Activated T-cell treated with anti-CD3 and anti-CD28 coated beads, Interleukin-2, amount 50 U/mL, for 4 hours (primary cell): Measurements from ENCODE around the gene HEATR9. TPM values are rescaled to one million over a fixed set of nuclear protein-coding genes. Genes with fewer than 3 reads are reported as not detected.

Experiments
- ATAC-seq, 2 donors: fragments of 200-7000 bp; cut with Tn5 transposase; one replicate each; pipeline ENCODE4 v1.10.0; 2021
- DNase-seq: peaks from one replicate; pipeline ENCODE4 v3.0.0-alpha.2; 2020
- H3K27me3 Mint-ChIP-seq: one replicate; pipeline ENCODE4 v1.8.0; 2021; ENCODE audit warnings: low read depth, mixed read lengths
- H3K36me3 Mint-ChIP-seq: one replicate; pipeline ENCODE4 v1.8.0; 2022; ENCODE audit warnings: mixed read lengths; ENCODE audit not compliant: insufficient read depth
- H3K4me1 Mint-ChIP-seq: one replicate; pipeline ENCODE4 v1.8.0; 2021; ENCODE audit warnings: low read depth, mixed read lengths
- H3K4me3 Mint-ChIP-seq: one replicate; pipeline ENCODE4 v1.8.0; 2021; ENCODE audit warnings: mild to moderate bottlenecking, moderate library complexity, mixed read lengths
- H3K9me3 Mint-ChIP-seq: one replicate; pipeline ENCODE4 v1.8.0; 2021; ENCODE audit warnings: mixed read lengths
- total RNA-seq, 3 donors: library from RNA; stranded (reverse); gene quantifications; one replicate each; pipeline ENCODE4 v1.2.1, GENCODE V29; 2021

Gene HEATR9
- total RNA-seq, 3 donors from 2014 or later, result 0.21 TPM; not detected in 2

DNA sequence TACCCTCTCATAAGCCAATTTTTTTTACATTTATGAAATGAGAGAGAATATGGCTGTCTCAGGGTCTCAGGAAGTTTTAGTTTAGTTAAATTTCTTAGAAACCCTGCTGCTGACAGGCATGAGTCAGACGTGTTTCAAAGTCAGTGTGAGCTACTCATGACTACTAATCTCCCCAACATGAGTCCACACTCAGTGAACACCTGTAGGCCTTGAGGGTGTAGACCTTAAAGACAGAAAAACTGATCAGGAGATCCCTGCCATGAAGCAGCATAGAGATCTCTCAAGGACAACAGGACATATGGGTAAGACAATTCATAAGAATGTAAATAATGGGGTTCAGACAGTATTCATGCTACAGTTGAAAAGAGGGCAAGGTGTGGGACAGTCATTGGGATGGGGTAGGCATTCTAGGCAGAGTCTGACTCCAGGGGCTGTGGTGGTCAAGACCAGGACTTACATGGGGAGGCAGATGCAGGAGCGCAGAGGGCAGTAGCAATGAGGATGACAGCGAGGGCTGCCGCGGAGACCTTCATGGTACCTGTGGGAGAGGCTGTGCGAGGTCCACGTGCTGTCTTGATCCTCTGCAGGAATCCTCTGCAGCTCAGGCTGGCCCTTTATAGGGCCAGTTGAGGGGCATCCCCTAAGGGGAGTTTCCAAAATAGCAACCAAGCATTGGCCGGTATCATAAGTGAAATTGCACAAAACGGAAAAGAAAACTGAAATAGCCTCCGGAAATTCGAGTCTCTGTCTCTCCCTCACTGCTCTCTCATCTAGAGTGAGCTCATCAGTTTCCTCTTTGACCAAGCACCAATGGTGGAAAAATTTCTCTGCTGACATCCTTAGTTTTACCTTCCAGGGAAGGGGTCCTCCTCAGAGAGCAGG, 11.3 kb upstream of the HEATR9 start, which contains the start of gene CCL5:
CCL5 (minus strand) TSS at position 588 of the 882 bp plus-strand sequence.
- ATAC-seq, result peak; percentile 90 to 92
- H3K36me3 Mint-ChIP-seq, result peaks cover 5% of the 10 kb centered on the region
- no peaks in the 10 kb centered on the region for H3K9me3 Mint-ChIP-seq
- DNase-seq, result peak; percentile 38
- peaks cover 1% of the 10 kb centered on the region for H3K27me3 Mint-ChIP-seq
- peaks cover 37% of the 10 kb centered on the region for H3K4me1 Mint-ChIP-seq
- peak within 1 kb of the TSS; percentile 83 for H3K4me3 Mint-ChIP-seq

DNA sequence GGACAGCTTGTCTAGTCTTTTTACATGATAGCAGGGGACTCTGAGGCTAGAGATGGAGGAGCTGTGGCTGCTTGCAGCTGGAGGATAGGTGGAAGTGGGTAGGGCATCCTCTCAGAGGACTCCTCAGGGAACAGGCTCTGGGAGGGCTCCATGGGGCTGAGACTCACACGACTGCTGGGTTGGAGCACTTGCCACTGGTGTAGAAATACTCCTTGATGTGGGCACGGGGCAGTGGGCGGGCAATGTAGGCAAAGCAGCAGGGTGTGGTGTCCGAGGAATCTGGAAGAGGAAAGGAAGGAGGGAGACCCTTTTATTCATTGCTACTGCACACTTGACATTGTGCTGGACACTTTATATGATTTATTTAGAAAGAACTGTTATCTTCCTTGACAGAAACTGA, 9.7 kb upstream of the HEATR9 start:
- Mint-ChIP-seq H3K4me1 (peaks cover 40% of the 10 kb centered on the region), H3K9me3 (no peaks in the 10 kb centered on the region), H3K4me3 (peak overlapping the region; percentile 83), H3K36me3 (peaks cover 5% of the 10 kb centered on the region), H3K27me3 (peaks cover 1% of the 10 kb centered on the region)
- ATAC-seq (no peak), DNase-seq (peak; percentile 15)

DNA sequence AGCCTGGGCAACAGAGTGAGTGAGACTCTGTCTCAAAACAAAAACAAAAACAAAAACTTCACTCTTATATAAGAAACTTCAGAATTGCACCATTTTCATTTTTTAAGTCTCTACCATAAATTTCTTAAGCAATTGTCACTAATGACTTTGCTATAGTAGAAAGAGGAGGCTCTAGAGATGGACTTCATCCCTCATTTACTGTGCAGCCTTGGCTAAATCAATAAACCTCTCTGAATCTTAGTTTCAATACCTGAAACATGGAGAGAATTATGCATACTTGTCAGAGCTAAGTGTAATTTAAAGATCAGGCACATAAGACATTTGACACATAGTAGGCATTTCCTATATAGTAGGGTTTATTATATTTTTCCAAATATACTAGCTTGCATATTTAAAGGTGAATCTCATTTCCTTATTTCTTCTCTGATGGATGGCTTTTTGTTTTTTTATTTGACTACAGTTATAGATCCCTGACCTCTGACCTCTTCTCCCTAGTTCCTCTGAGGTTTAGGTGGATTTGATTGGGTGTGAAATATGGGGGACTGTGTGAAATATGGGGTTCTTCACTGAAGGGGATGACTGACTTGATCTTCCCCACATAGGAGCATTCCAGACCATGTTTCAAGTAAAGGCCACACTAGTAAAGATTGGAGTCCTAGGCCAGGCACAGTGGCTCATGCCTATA, 8.8 kb upstream of the HEATR9 start:
- Mint-ChIP-seq H3K4me3 (peak overlapping the region; percentile 83), H3K27me3 (peaks cover 1% of the 10 kb centered on the region), H3K4me1 (peaks cover 42% of the 10 kb centered on the region), H3K36me3 (peaks cover 5% of the 10 kb centered on the region), H3K9me3 (no peaks in the 10 kb centered on the region)
- DNase-seq (no peak), ATAC-seq (no peak)

DNA sequence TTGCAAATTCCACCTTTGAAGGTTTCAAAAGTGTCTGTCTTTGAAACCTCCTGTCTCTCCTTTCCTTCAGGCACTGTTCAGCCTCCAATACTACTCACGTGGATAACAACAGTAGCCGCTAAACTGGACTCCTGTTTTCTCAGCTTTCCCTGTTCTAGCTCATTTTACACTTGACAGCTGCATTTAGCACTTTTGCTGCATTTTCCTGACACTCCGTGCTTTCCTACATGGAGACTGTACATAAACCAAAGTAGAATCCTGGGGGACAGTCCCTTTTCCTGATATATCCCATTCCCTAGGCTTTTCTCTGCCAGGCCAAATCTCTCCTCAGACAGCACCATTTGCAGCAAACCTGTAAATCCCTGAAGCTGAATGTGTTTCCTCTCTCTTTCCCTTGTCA, 7.8 kb upstream of the HEATR9 start:
- H3K9me3 Mint-ChIP-seq, result no peaks in the 10 kb centered on the region
- H3K36me3 Mint-ChIP-seq, result peaks cover 5% of the 10 kb centered on the region
- peaks cover 1% of the 10 kb centered on the region for H3K27me3 Mint-ChIP-seq
- H3K4me3 Mint-ChIP-seq, result peak overlapping the region; percentile 35
- no peak for DNase-seq
- H3K4me1 Mint-ChIP-seq, result peaks cover 46% of the 10 kb centered on the region
- ATAC-seq, result no peak

DNA sequence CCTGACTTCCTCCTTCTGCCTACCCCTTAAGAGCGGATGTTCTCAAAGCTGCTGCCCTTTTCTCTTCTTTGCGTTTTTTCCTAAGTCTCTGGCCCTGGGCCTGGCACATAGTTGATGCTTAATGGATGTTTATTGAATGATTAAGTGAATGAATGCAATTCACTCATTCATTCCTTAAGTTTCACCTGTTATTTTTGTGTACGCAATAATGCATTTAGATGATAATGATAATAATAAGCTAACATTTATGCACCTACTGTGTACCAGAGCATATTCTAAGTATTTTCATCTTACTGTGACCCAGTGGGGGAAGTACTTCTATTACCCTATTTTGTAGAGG, 7.1 kb upstream of the HEATR9 start:
- H3K4me3 Mint-ChIP-seq, result peak overlapping the region; percentile 24
- H3K9me3 Mint-ChIP-seq, result no peaks in the 10 kb centered on the region
- DNase-seq, result no peak
- peaks cover 46% of the 10 kb centered on the region for H3K4me1 Mint-ChIP-seq
- no peak for ATAC-seq
- H3K27me3 Mint-ChIP-seq, result peaks cover 1% of the 10 kb centered on the region
- peaks cover 5% of the 10 kb centered on the region for H3K36me3 Mint-ChIP-seq

DNA sequence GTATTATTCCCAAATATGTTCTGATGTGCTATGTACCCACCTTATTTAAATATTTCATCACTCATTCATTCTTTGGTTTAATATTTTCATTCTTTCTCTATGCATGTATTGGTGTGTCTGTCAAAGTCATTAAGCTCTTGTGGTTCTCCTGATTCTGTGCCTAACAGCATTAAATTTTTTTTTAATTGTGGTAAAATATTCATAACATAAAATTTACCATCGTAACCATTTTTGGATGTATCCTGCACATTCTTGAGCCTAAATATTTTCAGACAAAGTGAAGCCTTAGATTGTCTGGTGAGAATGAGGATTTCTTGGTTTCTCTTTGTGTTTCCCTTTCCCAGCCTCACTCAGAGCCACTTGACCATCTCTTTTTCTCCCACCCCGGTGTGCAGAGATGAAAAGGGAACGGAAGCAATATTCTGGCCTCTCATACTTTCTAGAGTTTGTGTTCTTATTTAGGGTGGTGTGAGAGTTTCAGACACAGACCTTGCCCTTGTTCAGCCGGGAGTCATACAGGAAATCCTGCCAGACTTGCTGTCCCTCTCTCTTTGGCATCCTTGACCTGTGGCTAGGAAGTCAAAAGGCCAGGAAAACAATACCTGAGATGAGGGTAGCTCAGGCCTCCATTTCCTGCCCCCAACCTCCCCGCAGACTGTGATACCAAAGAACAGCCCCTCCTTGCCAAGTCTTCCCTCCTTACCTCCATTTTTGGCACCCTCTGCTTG, 6.5 kb upstream of the HEATR9 start:
- Mint-ChIP-seq H3K9me3 (no peaks in the 10 kb centered on the region), H3K36me3 (peaks cover 5% of the 10 kb centered on the region), H3K4me3 (peak overlapping the region; percentile 24), H3K4me1 (peaks cover 40% of the 10 kb centered on the region), H3K27me3 (peaks cover 1% of the 10 kb centered on the region)
- DNase-seq (no peak), ATAC-seq (no peak)

DNA sequence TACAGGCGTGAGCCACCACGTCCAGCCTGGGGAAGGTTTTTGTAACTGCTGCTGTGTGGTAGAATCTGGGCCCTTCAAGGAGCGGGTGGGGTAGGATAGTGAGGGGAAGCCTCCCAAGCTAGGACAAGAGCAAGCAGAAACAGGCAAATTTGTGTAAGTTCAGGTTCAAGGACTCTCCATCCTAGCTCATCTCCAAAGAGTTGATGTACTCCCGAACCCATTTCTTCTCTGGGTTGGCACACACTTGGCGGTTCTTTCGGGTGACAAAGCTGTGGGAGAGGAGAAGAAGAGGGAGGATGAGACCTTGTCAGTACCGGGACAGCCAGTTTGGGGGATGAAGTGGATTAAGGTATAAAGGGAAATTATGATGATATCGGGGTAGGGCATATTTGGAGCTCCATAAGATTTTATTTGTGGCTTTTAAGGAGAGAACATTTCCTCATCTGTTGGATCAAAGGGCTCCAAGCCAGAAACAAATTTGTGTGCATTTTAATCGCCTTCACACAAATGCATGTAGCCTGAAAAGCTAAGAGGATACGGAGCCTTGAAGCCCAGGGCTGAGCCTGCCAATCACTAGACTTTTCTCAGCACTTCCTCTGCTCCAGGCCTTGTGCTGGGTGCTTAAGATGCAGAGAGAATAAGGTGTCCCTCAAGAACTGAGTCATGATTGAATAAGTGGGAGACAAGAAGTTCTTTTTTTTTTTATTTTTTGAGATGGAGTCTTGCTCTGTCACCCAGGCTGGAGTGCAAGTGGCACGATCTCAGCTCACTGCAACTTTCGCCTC, 3.7 kb upstream of the HEATR9 start:
- Mint-ChIP-seq H3K9me3 (no peaks in the 10 kb centered on the region), H3K27me3 (no peaks in the 10 kb centered on the region), H3K36me3 (peaks cover 3% of the 10 kb centered on the region), H3K4me1 (peaks cover 27% of the 10 kb centered on the region), H3K4me3 (no peak overlapping the region)
- DNase-seq (no peak), ATAC-seq (no peak)

DNA sequence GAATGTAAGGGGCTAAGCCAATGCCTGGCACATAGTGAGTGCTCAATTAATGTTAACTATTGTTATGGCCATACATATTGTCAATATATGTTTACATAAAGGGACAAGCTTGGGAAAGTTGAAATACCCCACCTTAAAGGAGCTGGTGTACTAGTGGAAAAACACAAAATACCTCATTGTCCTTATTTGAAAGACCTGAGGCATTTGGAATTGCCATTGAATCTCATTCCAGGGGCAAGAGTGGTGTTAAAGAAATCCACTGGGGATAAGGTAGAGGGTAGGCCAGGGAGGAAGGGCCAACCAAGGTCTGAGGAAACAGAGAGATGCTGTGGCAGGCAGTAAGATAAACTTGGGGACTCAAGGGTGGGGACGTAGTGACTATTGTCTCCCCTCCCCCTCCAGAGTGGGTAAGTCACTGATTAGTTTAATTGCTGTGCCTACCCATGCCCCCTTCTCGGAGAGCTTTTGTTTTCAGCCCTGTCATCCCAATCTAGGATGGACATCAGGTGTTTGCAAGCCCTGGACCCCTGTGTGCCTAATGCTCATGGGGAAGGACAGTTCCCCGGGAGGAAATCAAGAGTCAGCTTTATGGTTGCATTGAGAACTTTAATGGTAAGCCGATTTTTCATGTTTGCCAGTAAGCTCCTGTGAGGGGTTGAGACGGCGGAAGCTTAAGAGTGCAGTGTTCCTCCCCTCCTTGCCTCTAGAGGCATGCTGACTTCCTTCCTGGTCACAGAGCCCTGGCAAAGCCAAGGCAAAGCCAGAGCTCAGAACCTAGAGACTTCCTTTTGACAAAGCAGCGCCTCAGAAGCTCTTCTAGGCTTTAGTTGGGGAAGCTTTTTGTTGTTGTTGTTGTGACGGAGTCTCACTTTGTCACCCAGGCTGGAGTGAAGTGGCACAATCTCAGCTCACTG, 2.5 kb upstream of the HEATR9 start:
- peak; percentile 69 to 72 for ATAC-seq

DNA sequence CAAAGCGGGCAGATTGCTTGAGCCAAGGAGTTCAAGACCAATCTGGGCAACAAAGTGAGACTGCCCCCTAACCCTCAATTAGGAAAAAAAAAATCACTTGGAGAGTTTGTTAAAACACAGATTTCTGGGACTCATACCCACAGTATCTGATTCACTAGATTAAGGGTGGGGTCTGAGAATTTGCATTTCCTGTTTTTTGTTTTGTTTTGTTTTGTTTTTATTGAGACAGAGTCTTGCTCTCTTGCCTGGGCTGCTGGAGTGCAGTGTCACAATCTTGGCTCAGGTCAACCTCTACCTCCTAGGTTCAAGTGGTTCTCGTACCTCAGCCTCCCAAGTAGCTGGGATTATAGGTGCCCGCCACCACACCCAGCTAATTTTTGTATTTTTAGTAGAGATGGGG, 1.1 kb downstream of the HEATR9 start:
- Mint-ChIP-seq H3K4me1 (peaks cover 16% of the 10 kb centered on the region), H3K36me3 (peaks cover 3% of the 10 kb centered on the region), H3K27me3 (no peaks in the 10 kb centered on the region), H3K9me3 (no peaks in the 10 kb centered on the region), H3K4me3 (no peak overlapping the region)
- DNase-seq, result no peak
- ATAC-seq, result no peak

More for the DNA sequence above, 2.5 kb upstream of the HEATR9 start:
- Mint-ChIP-seq H3K27me3 (no peaks in the 10 kb centered on the region), H3K36me3 (no peaks in the 10 kb centered on the region), H3K9me3 (no peaks in the 10 kb centered on the region), H3K4me1 (peaks cover 21% of the 10 kb centered on the region), H3K4me3 (no peak overlapping the region)
- no peak for DNase-seq

DNA sequence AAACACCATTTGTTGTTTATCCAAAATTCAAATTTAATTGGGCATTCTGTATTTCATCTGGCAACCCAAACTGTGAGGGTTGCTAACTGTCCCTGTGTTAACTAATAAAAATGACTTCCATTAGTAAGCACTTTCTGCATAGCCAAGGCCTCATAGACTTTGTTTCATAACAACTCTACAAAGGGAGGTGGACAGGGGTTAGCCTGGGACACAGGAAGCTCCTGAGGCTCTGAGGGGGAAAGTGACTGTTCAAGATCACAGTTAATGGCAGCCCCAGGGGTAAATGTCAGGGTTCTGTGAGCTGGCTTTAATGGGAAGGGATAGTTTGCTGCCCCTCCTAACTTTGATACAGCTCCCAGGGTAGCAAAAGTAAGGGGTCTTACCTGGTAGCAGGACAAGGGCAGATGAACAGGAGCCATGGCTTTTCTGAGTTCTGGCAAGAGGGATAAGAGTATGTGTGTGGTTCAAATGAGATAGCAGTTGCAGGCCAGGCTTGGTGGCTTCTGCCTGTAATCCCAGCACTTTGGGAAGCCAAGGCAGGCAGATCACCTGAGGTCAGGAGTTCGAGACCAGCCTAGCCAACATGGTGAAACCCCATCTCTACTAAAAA, 2.2 kb downstream of the HEATR9 start:
- Mint-ChIP-seq H3K4me3 (no peak overlapping the region), H3K27me3 (no peaks in the 10 kb centered on the region), H3K9me3 (no peaks in the 10 kb centered on the region), H3K4me1 (peaks cover 12% of the 10 kb centered on the region), H3K36me3 (peaks cover 3% of the 10 kb centered on the region)
- DNase-seq (no peak), ATAC-seq (no peak)

DNA sequence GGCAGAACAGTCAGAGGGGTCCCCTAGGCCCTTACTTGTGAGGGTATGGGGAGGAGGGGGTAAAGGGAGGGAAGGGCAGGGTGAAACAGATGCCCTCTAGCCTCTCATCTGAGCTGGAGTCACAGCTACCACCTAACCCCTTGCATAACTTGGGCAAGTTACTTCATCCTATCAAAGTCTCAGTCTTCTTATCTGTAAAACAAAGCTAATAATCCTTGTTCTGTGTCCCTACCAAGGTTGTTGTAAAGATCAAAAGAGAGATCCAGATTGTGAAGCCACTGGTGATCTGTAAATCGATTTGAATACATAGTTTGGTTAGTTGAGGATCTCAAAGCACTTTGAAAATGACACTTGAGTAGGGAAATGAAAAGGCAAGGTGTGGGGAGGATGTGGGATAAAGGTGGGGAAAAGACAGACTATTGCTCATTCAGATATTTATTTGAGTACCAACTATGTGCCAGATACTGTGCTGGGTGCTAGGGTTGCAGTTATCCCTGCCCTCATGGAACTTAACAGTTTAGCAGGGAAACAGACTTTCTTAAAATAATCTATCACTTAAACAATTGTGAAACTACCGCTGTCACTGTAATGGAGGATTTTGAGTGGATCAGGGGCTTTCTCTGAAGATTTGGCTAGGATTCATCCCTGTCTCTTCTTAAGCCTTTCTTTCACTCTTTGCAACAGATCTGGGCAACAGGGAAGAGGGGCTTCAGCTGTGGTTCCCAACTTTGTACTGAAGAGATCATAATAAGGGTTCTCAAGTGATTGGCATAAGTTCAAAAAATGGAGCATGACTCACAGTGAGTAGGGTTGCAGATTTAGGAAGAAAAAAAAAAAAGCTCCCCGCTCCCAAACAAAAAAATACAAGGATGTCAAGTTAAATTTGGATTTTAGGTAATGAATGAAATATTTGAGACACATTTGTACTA, 3.0 kb downstream of the HEATR9 start:
- no peak for DNase-seq
- Mint-ChIP-seq H3K4me3 (no peak overlapping the region), H3K36me3 (peaks cover 5% of the 10 kb centered on the region), H3K27me3 (no peaks in the 10 kb centered on the region), H3K9me3 (no peaks in the 10 kb centered on the region), H3K4me1 (peaks cover 9% of the 10 kb centered on the region)
- no peak for ATAC-seq

DNA sequence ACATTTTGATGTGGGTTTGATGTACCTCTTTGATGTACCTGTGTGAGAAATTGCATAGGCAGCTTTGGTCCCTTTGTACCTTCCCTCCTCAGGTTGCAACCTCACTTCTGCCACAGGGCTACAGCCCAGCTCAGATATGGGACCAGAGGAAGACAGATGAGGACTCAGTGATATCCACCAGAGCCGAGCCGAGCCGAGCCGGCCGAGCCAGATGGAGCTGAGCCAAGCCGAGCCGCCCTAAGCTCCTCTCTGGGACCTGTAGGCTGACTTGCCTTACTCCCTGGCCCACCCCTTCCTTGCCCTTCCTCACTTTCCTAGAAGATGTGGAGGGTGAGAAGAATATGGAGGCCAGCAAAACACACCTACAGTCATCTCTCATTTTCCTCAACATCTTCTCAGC, 3.8 kb downstream of the HEATR9 start:
- H3K9me3 Mint-ChIP-seq, result no peaks in the 10 kb centered on the region
- no peak for DNase-seq
- peaks cover 6% of the 10 kb centered on the region for H3K36me3 Mint-ChIP-seq
- H3K4me1 Mint-ChIP-seq, result peaks cover 9% of the 10 kb centered on the region
- H3K27me3 Mint-ChIP-seq, result no peaks in the 10 kb centered on the region
- H3K4me3 Mint-ChIP-seq, result no peak overlapping the region
- no peak for ATAC-seq
